Activated gamma-delta T cell treated with Interleukin-2 at 50 U/mL for 16 hours (primary cell): ENCODE measurements around the gene KCTD7.
"Not testable (repeated sequence)": the region's sequence is repeated elsewhere in the genome, so short reads cannot be mapped to it uniquely, and the experiment has no call there.

Experiments used
- DNase-seq: peaks from one replicate; pipeline ENCODE4 v3.0.0-alpha.2; 2020

Gene KCTD7

DNA sequence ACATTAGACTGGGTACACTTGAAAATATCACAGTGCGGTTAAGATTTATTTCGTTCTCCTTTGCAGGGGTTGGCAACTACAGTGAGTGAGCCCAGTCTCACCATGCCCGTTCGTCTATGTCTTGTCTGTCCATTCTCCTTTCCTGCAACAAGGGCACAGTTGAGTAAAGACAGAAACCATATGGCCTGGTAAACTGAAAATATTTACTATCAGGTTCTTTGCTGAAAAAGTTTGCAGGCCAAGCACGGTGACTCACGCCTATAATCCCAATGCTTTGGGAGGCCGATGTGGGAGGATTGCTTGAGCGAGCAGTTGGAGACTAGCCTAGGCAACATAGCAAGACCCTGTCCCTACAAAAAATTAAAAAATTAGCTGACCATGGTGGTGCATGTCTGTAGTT, 11.4 kb upstream of the KCTD7 start:
- no peak for DNase-seq

- not testable (repeated sequence) for DNase-seq
Observed at GRCh38 chr7:66619341-66619948, 9.2 kb upstream of the KCTD7 start.

GRCh38 chr7:66626331-66626934, 2.2 kb upstream of the KCTD7 start:
- no peak for DNase-seq

GRCh38 chr7:66627151-66627681, 1.5 kb upstream of the KCTD7 start:
- DNase-seq, result no peak

GRCh38 chr7:66627881-66628360, 760 bp upstream of the KCTD7 start:
- DNase-seq, result no peak

- DNase-seq, result no peak
Observed at GRCh38 chr7:66629222-66630062, 761 bp downstream of the KCTD7 start.

DNA sequence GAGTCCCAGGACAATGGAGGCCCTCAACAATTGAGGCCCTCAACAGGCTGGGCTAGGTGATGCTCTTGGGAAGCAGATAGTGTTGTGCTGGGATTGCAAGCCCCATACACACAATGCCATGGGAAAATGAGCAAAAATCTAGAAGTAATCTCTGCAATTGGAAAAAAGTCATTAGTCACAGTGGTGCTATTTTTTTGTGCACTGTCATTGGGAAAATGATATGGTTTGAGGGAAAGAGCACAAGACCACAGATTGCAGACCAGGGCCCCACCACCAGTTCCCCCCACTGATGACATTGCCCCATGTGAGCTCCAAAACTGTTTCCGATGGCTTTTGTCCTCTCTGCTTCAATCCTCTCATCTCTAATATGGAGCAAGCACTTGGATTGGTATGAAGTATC, 1.9 kb downstream of the KCTD7 start:
- no peak for DNase-seq

DNA sequence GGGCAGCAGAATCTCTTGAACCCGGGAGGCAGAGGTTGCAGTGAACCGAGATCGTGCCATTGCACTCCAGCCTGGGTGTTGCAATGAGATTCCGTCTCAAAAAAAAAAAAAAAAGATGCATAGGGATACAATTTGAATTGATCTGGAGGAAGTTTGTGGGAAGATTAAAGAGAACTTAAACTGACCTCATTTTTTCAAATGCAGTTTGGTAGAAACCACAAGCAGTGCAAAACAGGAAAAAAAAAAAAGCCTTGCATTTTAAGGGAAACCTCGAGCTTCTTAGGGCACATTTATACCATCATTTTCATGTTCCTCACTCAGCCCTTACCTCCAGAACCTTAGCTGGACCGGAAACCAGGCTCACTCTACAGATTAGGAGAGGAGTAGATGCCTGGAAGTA, 2.8 kb downstream of the KCTD7 start:
- DNase-seq, result no peak

DNA sequence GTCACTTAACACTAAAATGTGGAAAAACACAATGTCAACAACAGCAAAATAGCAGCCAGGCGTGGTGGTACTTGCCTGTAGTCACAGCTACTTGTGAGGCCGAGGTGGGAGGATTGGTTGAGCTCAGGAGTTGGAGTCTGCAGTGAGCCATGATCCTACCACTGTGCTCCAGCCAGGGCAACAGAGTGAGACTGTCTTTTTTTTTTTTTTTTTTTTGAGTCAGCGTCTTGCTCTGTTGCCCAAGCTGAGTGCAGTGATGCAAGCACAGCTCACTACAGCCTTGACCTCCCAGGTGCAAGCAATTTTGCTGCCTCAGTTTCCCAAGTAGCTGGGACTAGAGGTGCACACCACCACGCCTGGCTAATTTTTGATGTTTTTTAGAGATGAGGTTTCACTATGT, 6.1 kb downstream of the KCTD7 start:
- no peak for DNase-seq

DNA sequence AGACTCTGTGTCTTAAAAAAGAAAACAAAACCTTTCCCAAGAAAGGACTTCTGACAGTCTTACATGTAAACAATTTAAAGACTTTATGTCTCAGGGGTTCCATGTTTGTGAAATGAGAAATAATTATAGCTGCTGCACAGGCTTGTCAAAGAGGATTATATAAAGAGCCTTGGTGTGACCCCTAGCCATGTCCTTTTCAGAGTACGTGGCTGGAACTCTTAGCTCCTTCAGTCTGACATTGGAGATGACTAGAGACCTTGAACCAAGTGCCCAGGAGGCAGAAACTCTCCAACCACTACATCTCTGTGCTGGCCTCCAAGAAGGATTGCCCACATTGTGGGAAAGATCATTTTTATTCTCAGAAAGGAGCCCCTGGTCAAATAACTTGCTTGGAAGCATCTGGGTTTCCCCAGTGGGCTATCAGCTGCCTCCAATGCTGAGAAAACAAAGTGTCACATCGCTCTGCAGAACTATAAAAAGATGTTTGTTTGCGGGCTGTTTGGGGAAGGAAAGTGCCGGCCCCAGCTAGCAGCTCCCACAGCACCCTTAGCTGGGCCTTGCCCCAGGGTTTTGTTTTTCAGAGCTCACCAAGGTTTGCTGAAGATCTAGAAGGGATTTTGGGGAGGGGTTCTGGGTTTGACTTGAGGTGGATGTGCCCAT, 6.8 kb downstream of the KCTD7 start:
- DNase-seq, result not testable (repeated sequence)

GRCh38 chr7:66635982-66636546, 7.4 kb downstream of the KCTD7 start:
- not testable (repeated sequence) for DNase-seq

GRCh38 chr7:66638309-66639099, 9.8 kb downstream of the KCTD7 start:
- DNase-seq, result no peak

GRCh38 chr7:66639773-66640172, 11.1 kb downstream of the KCTD7 start:
- DNase-seq, result no peak

GRCh38 chr7:66640802-66641525, 12.3 kb downstream of the KCTD7 start:
- no peak for DNase-seq

- DNase-seq, result no peak
Observed at GRCh38 chr7:66641526-66641871, 12.8 kb downstream of the KCTD7 start.

- no peak for DNase-seq
Observed at GRCh38 chr7:66642186-66642585, 13.5 kb downstream of the KCTD7 start.

DNA sequence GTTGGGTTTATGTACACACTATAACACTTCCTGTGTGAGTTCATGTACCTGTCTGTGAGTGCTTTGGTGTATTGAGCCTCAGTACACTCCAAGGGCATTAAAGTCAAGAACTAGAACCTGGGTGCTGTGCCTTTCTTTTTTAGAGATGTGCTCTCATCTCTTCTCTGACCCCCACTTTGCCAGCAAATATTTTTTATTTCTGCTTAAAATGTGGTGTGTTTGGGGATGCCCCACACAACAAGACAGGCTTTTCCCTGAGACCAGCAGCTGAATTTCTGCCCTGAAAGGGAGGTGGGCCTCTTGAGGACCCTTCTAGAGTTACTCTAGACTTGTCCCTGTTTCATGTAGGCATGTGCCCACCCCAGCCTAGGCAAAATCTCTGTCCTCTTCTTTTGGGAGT, 14.3 kb downstream of the KCTD7 start:
- DNase-seq, result no peak

- no peak for DNase-seq
Observed at GRCh38 chr7:66643395-66643794, 14.7 kb downstream of the KCTD7 start.

DNA sequence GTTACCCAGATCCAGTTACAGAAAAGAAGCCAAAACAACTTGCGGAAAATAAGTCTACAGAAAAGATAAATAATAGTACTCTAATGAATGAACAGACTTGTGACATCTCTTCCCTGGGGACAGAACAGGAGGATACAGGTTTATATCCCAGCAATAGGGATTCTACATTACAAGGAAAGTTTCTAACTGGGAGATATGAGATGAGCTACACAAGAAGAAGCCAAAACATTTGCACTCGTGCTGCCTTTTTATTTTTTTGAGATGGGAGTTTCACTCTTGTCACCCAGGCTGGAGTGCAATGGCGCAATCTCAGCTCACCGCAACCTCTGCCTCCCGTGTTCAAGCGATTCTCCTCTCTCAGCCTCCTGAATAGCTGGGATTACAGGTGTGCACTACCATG, 22.3 kb downstream of the KCTD7 start:
- not testable (repeated sequence) for DNase-seq

GRCh38 chr7:66653719-66654274, 25.1 kb downstream of the KCTD7 start:
- DNase-seq, result not testable (repeated sequence)
